CD4-positive, alpha-beta T cell treated with Interleukin-17A for 1 hour (primary cell): ENCODE measurements around the gene SCUBE3.

Experiments
- DNase-seq: peaks from one replicate; pipeline ENCODE4 v3.0.0-alpha.2; 2020

SCUBE3 gene

DNA sequence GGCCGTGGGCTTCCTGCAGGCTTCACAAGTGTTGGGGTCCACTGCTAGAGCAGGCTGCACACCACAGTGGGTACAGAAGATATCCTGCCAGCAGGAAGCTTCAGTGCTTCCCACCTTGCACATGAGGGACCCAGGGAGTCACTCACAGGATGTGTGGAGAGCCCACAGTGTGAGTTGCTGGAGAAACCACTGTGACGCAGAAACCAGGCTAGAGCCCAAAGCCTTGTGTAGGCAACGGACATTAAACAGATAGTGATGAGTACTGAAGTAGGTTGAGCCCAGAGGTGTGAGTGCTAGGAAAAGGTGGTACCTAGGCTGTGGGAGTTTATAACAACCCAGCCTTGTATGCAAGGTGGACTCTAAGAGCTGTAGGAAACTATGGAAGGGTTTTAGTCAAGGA is 65.0 kb downstream of the SCUBE3 start:
- no peak for DNase-seq

- no peak for DNase-seq
Measured at GRCh38 chr6:35280903-35281302, 67.1 kb downstream of the SCUBE3 start.

GRCh38 chr6:35282472-35282871 is 68.7 kb downstream of the SCUBE3 start:
- no peak for DNase-seq

GRCh38 chr6:35283361-35283760 is 69.6 kb downstream of the SCUBE3 start:
- no peak for DNase-seq

DNA sequence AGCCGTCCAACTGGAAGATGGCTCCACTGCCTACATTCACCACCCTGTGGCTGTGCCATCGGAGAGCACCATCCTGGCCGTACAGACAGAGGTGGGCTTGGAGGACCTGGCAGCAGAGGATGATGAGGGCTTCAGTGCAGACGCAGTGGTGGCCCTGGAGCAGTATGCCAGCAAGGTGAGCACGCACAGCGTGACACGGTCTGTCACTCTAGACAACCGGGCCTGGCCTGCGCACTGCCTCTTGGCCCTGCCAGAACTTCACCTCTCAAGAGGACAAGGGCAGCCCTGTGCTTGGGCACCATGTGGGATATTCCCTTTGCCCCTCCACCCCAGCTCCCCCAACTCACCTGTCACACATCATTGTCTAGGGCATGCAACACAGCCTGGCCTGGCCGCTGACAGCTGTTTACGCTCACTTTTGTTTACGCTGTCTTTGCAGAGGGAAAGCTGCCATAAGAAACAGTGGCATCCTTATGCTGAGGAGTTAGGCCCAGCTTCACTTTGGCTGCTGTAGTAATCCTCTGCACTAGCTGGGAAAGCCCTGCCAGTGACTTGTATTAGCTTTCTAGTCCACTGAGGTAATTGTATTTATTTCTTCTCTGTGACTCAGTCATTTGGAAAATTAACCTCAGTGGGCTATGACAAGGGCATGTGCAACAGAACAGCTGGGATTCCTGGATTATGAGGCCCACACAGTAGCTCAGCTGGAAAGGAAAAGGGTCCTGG is 74.1 kb downstream of the SCUBE3 start:
- no peak for DNase-seq

DNA sequence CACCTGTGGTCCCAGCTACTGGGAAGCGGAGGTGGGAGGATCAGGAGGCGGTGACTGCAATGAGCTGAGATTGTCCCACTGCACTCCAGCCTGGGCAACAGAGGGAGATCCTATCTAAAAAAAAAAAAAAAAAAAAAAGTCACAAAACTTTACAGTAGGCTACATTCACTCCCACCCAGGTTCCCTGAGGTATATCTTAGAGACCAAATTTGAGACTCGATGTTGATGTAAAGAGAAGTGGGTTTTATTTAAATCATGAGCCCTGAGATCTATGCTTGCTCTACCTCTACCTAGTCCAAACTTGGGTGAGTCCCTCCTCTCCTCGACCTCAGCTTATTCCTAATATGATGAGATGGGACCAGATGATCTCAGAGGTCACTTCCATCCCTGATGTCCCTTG is 75.1 kb downstream of the SCUBE3 start:
- no peak for DNase-seq

DNA sequence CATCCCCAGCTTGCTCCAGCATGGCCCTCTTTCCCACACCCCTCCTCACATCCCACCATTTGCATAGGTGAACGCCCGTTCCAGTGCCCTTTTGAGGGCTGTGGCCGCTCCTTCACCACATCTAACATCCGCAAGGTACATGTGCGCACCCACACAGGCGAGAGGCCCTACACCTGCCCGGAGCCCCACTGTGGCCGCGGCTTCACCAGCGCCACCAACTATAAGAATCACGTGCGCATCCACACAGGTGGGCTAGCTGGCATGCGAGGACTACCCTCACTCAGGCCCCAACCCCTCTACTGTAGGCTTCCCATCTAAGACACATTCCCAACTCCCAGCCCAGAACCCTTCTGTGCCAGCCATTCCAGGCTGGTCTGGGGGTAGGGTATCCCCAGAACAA is 77.7 kb downstream of the SCUBE3 start:
- DNase-seq, result no peak

DNA sequence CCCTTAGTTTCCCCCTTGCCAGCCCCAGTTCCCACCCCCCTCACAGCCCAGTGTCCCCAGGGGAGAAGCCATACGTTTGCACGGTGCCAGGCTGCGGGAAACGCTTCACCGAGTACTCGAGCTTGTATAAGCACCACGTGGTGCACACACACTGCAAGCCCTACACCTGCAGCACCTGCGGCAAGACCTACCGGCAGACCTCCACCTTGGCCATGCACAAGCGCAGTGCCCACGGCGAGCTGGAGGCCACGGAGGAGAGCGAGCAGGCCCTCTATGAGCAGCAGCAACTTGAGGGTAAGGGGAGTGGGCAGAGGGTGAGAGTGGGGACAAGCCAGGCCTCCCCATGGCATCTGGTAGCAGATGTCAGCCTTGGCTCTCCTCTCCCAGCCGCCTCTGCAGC is 78.7 kb downstream of the SCUBE3 start:
- DNase-seq, result no peak

DNA sequence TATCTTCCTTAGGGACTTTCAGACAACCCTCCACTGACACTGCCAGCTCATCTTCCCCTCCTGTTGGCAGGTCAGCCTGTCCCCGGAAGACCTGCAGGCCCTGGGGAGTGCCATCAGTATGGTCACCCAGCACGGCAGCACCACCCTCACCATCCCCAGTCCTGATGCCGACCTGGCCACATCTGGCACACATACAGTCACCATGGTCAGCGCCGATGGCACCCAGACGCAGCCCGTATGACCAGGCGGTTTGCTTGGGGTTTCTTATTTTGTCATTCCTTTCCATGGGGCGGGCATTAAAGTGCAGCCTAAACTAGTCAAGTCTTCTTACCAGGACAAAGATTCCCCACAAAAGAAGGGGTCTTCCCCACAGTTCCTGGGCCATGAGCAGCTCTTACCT is 79.9 kb downstream of the SCUBE3 start:
- DNase-seq, result no peak

DNA sequence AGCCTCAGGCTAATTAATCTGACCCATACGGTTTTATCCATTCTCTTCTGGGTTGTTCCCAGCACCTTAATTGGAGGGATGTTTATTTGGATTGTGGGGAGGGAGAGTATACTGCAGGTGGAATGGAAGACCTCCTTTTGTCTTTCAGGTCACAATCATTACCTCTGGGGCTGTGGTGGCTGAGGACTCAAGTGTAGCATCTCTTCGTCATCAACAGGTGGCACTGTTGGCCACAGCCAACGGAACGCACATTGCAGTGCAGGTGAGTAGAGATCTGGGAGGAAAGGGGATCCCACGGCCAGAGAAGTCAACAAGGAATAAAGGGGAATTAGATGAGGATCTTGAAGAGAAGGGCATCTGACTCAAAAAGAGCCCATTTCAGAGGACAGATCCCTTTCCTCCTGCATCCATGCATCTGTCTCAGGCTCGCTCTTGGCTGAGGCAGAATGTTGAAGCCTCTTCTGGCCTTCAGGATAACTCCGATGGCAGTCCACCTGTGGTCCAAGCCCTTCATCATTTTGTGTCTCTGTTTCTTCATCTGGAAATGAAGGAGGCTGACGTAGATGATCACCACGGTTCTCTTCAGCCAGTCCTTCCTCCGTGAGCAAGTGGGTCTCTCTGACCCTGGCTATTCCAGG is 80.7 kb downstream of the SCUBE3 start:
- peak; percentile 70 for DNase-seq

DNA sequence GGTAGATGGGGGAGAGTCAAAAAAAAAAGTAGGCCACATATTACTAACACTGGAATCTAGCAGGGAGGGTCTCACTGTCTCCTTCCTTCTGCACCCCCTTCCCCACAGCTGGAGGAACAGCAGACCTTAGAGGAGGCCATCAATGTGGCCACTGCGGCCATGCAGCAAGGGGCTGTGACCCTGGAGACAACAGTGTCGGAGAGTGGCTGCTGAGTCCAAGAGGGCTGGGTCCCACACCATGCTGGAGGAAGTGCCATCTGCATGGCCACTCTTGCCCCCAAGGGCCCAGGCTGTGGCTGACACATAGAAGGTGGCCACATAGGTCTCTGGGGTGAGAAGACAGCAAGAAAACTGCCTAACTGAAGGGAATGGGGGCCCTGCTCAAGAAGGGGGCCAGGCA is 81.3 kb downstream of the SCUBE3 start:
- no peak for DNase-seq

GRCh38 chr6:35295521-35296315 is 82.0 kb downstream of the SCUBE3 start:
- no peak for DNase-seq

DNA sequence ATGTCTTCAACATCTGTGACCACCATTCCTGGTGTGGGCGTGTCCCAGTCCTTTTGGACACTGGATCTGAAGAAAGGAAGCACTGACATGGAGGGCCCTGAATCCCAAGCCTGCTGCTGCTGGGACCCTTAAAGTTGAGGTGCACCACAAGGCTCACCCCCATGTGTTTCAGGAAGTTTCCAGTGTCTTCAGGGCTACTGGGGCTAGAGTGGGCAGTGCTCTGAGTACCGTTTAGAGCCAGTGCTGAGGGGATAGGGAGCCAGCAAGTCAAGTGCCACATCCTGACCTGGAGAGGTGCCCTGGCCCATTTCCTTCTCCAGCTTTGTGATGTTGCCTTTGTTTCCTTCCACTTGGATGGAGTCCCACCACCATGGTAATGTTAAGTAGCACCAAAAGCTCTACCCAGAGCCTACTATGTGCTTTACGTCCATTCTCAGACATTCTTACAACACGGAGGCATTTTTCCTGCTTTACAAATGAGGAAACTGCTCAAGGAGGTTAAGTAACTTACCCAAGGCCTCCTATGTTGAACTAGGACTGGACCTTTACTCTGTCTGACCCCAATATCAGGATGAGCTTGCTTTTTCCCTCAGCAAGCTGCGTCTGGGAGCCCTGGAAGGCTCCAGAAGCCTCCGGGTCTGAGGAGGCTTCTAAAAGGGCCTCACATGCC is 83.3 kb downstream of the SCUBE3 start:
- DNase-seq, result no peak

- peak; percentile 92 for DNase-seq
Measured at GRCh38 chr6:35297601-35298481, 84.1 kb downstream of the SCUBE3 start, which contains the start of gene DEF6. Gene DEF6 (plus strand): TSS chr6:35297818. CDS start chr6:35297857, 39 bp downstream.

DNA sequence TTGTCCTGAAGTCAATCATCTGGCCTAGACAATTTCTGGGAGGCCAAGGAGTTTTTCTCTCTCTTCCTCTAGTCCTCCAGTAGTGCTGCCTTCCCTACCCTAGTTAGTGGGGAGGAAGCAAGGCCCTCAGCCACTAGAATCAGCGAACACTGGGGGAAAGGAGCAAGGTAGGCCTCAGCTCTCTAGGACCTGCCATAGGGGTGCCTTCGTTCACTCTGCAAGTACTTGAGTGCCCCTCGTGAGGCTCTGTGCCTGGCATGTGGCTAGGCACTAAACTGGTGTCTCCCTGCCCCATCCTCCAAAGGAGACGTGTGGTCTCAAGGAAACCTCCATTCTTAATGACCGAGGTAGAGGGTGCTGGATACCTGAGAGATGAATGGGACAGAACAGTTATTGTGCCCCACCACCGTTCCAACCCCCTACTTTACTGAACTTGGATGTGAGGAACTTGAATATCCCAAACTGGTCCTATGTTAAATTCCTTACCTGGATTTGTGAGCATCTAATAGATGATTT is 84.9 kb downstream of the SCUBE3 start:
- DNase-seq, result no peak

- DNase-seq, result peak; percentile 45
Measured at GRCh38 chr6:35299674-35300073, 85.9 kb downstream of the SCUBE3 start.

DNA sequence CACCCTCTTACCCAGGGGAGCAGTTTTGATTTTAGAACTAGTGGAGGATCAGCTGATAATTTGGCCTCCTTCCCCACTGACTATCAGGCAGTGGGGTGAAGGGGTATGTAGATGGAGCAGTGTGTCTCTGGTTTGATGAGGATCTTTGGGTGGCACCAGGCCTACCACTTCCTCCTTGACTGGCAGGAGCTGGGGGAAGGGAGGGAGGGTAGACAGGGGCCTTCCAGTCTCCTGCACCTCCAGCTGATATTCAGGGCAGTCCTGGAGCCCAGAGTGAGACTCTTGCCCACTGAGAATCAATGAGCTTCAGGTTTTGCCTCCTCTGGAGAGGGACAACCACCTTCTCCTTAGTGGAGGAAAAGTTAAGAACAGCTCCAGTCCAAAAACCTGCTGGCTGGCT is 87.1 kb downstream of the SCUBE3 start:
- peak; percentile 72 for DNase-seq
